Left kidney (tissue), 2 donors: ENCODE data around the gene SPCS1. TPM values are rescaled to one million over a fixed set of nuclear protein-coding genes. Genes with fewer than 3 reads are reported as not detected.
"Not testable (repeated sequence)": the region's sequence is repeated elsewhere in the genome, so short reads cannot be mapped to it uniquely, and the experiment has no call there.

Source experiments
- DNase-seq: peaks from one replicate; pipeline ENCODE4 v3.0.0-alpha.2; 2013
- polyA plus RNA-seq: library from polyadenylated mRNA; unstranded; fragments of 120-200 nt; gene quantifications from one replicate; pipeline ENCODE4 v1.2.1, GENCODE V29; 2013; ENCODE audit not compliant: insufficient read length

SPCS1 gene
- polyA plus RNA-seq, 1 donor: 150 TPM

DNA sequence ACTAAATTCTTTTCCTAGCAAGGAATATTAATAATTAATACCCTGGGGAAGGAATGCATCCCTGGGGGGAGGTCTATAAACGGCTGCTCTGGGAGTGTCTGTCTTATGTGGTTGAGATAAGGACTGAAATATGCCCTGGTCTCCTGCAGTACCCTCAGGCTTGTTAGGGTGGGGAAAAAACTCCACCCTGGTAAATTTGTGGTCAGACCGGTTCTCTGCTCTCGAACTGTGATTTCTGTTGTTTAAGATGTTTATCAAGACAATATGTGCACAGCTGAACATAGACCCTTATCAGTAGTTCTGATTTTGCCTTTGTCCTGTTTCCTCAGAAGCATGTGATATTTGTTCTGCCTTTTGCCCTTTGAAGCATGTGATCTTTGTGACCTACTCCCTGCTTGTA lies 22.8 kb downstream of the SPCS1 start:
- not testable (repeated sequence) for DNase-seq

DNA sequence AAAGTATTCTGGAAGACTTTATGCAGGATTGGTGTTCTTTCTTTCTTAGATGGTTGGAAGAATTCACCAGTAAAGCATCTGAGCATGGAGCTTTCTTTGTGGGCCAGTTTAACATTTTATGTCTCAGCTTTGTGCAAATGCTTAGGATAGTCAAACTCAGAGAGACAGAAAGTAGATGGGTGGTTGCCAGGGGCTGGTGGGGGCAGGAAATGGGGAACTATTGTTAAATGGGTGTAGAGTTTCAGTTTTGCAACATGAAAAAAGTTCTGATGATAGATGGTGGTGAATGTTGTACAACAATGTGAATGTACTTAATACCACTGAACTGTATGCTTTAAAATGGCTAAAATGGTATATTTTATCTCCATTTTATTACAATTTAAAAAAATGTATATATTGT lies 24.8 kb downstream of the SPCS1 start:
- DNase-seq: no peak

DNA sequence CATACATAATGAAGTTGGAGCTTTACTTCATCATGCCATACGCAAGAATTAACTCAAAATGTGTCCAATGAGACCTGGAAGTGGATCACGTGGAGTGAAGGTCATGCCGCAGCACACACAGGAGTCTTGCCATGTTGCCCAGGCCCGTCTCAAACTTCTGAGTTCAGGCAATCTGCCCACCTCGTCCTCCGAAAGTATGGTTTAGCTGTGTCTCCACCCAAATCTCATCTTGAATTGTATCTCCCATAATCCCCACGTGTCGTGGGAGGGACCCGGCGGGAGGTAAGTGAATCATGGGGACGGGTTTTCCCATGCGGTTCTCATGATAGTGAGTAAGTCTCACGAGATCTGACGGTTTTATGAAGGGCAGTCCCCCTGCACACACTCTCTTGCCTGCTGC lies 25.7 kb downstream of the SPCS1 start:
- no peak for DNase-seq

DNA sequence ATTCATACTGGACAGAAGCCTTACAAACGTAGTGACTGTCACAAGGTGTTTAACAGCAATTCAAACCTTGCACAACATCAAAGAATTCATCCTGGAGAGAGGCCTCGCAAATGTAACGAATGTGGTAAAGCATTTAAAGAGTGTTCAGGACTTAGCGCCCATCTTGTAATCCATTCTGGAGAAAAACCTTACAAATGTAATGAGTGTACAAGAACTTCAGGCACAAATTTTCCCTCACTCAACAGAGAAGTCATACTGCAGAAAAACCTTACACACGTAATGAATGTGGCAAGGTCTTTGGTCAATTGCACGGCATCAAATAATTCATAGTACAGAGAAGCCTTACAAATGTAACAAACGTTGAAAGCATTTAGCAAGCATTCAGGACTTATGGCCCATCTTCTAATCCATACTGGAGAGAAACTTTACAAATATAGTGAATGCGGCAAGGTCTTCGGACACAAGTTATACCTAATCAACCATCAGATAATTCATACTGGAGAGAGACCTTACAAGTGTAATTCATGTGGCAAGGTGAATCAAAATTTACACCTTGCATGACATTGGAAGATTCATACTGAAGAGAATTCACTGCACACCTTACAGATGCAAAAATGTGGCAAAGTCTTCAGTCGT lies 27.5 kb downstream of the SPCS1 start:
- DNase-seq: no peak

DNA sequence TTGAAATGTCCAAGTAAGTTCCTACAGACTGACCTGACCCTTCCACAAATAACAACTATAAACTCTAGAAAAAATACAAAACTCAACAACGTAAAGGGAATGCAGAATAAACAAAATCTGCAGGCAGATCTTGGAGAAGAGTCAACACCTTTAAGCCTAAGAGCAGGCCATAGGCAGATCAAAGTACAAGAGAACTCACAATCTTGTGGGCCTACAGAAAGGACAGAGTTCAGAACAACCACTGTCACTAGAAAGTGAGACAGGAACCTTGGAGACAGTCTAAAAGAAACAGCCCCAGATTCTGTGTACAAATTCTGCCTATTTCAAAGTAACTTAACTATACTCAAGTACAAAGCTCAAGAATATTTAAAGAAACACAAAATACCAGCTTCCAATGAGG lies 33.8 kb downstream of the SPCS1 start:
- no peak for DNase-seq

DNA sequence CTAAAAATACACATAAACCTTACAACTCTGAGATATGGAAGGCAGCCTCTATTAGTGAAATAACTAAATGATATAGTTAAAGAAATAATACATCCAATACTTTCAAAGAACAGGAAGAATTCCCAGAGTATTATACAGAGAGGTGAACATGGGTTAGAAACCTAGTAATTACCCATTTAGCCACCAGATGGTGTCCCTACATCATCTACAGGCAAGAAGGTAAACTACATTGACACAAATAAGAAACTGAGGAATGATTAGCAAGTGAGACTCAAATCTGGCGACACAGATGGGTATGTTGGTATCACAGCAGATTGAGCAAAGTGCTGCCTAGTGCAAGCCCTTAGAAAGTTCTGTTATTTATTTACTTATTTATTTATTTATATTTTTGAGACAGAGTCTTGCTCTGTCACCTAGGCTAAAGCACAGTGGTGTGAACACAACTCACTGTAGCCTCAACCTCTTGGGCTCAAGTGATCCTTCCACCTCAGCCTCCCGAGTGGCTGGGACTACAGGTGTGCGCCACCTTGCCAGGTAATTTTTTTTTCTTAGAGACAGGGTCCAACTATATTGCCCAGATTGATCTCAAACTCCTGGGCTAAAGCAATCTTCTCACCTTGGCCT lies 36.6 kb downstream of the SPCS1 start:
- DNase-seq: peak; percentile 11

DNA sequence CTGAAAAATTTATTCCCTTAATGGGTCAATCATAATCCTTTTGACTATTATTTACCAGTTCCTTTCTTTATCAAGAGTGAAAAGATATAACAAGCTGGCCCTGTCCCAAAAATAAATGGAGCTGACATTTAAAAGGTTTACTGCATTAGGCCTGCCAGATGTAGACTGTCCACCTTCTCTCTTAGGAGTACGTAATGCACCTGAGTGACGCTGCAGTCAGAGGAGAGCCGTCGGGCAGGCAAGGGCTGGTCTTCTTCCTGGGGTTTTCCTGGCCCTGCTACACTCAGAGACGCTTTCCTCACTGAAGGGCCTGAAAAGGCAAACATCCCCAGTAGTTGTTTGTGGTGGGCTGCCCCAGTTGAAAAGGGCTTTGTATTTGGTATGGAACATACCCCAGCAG lies 37.2 kb downstream of the SPCS1 start:
- DNase-seq: no peak

DNA sequence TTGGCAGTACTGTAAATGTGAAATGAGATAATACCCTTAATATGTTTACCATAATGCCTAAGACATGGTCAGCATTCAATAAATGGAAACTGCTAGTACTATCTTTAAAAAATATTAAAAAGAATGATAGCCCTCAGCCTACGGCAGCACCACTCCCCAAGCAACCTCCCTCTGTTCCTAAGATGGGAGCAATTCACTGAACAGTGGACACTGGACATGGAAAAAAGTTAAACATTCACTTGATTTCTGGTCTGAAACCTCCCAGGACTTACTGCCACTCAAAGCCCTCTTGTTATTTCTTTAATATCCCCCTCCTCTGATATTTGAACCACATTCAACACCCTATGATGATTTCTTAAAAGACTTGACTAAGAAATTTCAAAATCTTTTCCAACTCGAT lies 37.8 kb downstream of the SPCS1 start:
- no peak for DNase-seq

DNA sequence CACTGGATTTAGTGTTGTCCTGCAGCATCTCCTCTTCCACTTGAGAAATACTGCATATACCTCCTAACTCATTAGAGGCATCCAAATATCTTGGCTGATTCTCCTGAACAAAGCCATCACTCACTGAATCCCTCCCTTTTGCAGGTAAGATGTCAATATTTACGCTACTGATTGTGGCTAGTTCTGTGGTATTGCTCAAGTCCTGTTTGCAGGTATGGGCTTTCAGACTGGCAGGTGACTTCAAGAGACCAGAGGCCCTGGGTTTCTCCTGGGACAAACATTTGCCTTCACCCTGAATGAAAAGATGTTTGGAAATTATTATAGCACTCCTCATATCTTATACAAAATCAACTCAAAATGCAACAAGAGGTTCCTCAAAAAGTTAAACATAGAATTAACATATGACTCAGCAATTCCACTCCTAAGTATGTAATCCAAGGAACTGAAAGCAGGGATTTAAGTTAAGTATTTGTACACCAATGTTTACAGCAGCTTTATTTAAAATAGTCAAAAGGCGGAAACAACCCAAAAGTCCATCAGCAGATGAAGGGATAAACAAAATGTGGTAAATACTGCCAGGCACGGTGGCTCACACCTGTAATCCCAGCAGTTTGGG lies 46.2 kb downstream of the SPCS1 start:
- DNase-seq: no peak

DNA sequence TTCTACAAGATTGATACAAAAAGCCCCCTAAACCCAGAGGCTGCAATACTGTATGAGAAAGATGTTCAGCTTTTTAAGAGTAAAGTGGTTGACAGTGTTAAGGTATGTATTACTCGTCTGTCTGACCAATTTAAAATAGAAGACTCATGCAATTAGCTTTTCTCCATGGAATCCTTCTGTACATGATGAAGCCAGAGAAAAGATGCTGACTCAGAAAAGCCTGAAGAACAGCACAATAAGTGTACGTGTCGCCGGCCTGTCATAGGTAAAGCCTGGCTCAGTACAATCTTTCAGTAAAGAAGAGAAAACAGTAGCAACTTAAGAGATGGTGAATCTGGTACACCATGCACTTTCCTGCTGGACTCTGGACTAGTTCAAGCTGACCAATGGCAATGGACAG lies 48.5 kb downstream of the SPCS1 start:
- no peak for DNase-seq

DNA sequence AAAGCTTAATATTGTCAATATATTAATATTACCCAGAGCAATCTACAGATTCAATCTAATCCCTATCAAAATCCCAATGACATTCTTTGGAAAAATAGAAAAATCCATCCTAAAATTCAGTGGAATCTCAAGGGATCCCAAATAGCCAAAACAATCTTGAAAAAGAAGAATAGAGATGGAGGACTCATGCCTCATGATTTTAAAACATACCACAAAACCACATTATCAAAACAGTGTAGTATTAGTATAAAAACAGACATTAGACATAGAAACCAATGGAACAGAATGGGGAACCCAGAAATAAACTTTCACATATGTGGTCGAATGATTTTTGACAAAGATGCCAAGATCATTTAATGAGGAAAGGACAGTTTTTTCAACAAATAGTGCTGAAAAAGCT lies 50.2 kb downstream of the SPCS1 start:
- DNase-seq: no peak

Other genes starting within 250 kb of the SPCS1 start
- 37.6 TPM for gene STAB1, start 210.8 kb upstream of the SPCS1 start, polyA plus RNA-seq
- 159 TPM for gene NT5DC2, start 172.2 kb upstream of the SPCS1 start, polyA plus RNA-seq
- gene UQCC5, start 169.5 kb upstream of the SPCS1 start, polyA plus RNA-seq: 14.0 TPM
- gene PBRM1, start 20.2 kb upstream of the SPCS1 start, polyA plus RNA-seq: 70.0 TPM
- 113 TPM for gene GNL3, start 20.1 kb upstream of the SPCS1 start, polyA plus RNA-seq
- gene GLT8D1, start 315 bp upstream of the SPCS1 start, polyA plus RNA-seq: 139 TPM
- 31.5 TPM for gene NEK4, start 64.8 kb downstream of the SPCS1 start, polyA plus RNA-seq
- gene ITIH1, start 71.5 kb downstream of the SPCS1 start, polyA plus RNA-seq: not detected
- gene ITIH3, start 88.7 kb downstream of the SPCS1 start, polyA plus RNA-seq: 5.7 TPM
- gene ITIH4, start 124.6 kb downstream of the SPCS1 start, polyA plus RNA-seq: 15.6 TPM
- 0.38 TPM for gene MUSTN1, start 128.9 kb downstream of the SPCS1 start, polyA plus RNA-seq
- 17.6 TPM for gene STIMATE, start 191.4 kb downstream of the SPCS1 start, polyA plus RNA-seq